ENCODE measurements around the gene NACC2.

Gene NACC2

DNA sequence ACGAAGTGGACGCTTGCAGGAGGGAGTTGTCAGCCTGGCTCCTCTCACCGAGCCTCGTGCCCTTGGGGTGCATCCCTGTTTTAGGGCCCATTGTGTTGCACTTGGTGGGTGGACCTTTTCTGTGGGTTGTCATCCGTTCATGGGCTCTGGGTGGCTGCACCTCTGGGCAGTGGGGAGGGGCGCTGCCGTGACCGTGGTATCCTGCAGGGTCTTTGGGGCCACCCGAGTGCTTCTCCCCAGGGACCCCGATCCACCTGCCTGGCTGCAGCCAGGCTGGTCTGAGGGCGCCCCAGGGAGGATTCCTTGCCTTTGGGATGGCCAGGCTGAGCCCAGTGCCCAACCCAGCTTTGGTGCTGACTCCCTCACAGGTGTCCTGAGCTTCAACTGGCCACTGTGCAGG, 92.9 kb downstream of the NACC2 start:
- H3K4me3 ChIP-seq (replicated peaks; ENCODE audit: low read depth, low read length) = no peak overlapping the region
- no peak for DNase-seq (ENCODE audit: low read depth)

DNA sequence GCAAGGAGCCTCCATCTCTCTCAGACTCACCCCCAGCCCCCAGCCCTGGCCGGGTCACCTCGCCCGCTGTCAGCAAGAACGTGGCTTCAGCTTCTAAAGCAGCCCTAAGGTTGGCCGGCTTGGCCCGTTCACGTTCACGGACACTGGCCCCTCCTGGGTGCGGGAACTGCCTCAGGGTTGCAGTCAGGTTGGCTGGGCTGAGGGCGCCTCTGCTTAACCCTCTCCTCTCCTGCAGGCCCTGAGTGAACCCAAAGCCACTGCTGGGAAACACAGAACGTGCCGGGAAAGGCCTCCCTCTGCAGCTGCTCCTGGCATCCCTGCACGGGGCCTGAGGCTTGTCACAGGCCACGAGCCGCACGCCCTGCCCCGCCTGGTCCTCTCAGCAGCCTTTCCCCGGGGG, 93.9 kb downstream of the NACC2 start:
- H3K4me3 ChIP-seq (replicated peaks; ENCODE audit: low read depth, low read length) = no peak overlapping the region
- no peak for DNase-seq (ENCODE audit: low read depth)
- TF ChIP-seq, protein P1, sequence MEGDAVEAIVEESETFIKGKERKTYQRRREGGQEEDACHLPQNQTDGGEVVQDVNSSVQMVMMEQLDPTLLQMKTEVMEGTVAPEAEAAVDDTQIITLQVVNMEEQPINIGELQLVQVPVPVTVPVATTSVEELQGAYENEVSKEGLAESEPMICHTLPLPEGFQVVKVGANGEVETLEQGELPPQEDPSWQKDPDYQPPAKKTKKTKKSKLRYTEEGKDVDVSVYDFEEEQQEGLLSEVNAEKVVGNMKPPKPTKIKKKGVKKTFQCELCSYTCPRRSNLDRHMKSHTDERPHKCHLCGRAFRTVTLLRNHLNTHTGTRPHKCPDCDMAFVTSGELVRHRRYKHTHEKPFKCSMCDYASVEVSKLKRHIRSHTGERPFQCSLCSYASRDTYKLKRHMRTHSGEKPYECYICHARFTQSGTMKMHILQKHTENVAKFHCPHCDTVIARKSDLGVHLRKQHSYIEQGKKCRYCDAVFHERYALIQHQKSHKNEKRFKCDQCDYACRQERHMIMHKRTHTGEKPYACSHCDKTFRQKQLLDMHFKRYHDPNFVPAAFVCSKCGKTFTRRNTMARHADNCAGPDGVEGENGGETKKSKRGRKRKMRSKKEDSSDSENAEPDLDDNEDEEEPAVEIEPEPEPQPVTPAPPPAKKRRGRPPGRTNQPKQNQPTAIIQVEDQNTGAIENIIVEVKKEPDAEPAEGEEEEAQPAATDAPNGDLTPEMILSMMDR (IDR thresholded peaks at IDR 0.05; ENCODE audit: low read length, missing control alignments) = no peak

More for the DNA sequence above, 92.9 kb downstream of the NACC2 start:
- TF ChIP-seq, protein P1 (IDR thresholded peaks at IDR 0.05; ENCODE audit: low read length, missing control alignments) = no peak

DNA sequence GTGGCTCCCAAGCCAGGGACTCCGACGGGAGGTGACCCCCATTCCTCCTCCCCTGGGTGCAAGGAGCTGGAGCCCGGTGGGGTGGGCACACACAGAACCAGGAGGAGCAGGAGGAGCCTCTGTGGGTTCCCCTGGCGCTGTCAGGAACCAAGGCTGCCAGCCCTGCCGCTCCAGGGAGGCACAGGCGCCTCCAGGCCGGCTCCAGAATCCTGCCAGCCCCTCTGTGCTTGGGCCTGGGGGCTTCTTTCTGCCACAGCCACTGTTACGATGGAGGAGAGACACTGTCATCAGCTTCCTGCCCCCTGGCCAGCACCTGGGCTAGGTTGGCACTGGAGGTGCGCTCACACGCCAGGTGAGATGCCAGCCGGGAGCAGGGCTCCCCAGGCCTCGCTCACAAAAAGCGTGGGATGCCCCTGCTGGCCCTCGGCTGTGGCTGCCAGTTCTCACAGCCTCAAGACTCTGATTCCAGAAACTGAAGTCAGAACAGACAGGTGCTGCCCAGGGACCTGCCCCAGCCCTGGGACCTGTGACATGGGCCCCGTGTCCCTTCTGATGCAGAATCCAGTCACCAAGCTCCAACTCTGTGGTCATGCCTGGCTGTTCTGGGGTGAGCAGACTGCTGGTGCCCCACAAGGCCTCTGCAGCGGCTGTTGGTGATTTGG, 96.5 kb downstream of the NACC2 start:
- H3K4me3 ChIP-seq (replicated peaks; ENCODE audit: low read depth, low read length) = no peak overlapping the region
- TF ChIP-seq, protein P1 (IDR thresholded peaks at IDR 0.05; ENCODE audit: low read length, missing control alignments) = no peak
- DNase-seq (ENCODE audit: low read depth) = no peak

DNA sequence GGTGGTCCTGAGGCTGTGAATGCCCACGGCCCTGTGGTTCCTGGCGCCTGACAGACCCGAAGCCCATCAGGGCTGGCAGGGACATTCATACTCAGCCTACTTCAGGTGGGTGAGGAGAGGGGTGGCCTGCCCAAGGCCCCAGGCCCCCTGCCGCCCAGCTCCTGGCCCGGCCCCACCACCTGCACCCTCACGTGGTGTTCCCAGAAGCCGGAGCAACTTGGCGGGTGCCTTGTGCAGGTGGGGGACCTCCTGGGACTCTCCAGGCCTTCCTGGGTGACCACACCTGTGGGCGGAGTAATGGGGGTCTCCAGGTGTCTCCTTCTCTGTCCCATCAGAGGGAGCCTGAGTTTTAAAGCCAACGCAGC, 97.1 kb downstream of the NACC2 start:
- no peak overlapping the region for H3K4me3 ChIP-seq (replicated peaks; ENCODE audit: low read depth, low read length)
- TF ChIP-seq, protein P1 (IDR thresholded peaks at IDR 0.05; ENCODE audit: low read length, missing control alignments) = no peak
- no peak for DNase-seq (ENCODE audit: low read depth)

DNA sequence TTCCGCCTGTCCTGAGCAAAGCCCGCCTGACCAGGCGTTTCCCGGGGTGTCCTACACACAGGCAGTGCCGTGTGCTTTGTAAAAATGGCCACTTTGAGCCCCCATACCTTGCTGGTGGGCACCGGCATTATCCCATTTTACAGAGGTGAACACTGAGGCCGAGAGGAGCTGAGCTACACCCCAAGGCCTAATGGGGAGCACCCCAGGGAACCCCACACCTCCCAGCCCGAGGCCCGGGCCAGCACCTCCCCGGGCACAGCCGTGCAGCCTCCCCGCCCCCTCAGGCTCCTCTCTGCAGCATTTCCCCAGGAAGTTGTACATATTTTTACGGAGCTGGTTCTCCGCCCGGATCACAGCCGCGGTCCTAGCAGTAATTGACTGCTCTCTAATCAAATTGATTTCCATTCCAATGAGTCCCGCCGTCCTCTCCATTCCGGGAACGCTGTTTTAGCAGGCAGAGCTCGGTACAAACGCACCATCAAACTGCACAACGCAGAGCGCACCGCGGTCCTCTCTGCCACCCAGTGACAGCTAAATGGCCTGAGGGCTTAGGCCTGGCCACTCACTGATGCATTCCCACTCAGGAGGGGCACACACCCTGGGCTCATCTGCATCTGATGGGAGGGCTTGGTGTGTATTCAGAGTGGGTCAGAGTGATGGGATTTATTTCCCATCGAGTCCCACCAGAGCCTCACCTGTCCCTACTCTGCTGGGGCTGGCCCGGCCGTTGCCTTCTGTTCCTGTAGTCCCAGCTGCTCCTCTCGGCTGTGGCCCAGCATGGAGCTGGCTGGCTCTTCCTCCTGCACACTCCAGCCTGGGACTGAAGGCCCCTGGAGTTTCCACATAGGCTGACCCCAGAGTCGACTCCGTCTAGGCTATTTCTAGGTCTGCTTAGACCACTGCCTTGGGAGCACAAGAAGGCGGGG, 97.7 kb downstream of the NACC2 start:
- no peak for DNase-seq (ENCODE audit: low read depth)
- TF ChIP-seq, protein P1 (IDR thresholded peaks at IDR 0.05; ENCODE audit: low read length, missing control alignments) = no peak
- H3K4me3 ChIP-seq (replicated peaks; ENCODE audit: low read depth, low read length) = no peak overlapping the region

DNA sequence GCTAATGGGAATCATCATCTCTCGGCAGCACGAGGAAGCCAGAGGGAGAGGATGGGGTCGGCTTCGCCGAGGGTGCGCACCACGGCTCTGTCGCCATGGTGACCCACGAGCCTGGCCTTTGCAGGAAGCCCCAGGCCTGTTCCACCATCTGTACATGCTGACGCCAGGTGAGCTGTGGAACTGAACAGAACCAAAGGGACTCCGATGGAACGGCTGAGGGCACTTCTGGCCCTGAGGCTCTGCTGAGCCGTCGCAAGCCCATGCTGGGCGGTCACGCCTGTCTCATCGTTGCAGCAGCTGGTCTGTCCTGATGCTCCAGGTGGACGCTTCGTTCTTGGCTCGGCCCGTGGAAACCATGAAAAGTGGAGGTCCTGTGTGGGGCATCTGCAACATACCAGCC, 99.3 kb downstream of the NACC2 start:
- H3K4me3 ChIP-seq (replicated peaks; ENCODE audit: low read depth, low read length) = no peak overlapping the region
- DNase-seq (ENCODE audit: low read depth) = no peak
- TF ChIP-seq, protein P1 (IDR thresholded peaks at IDR 0.05; ENCODE audit: low read length, missing control alignments) = no peak
